ENCODE data around the gene SOWAHD.

- TF ChIP-seq EZH2 (IDR thresholded peaks at IDR 0.05; ENCODE audit: insufficient read depth, low read length) (no peak), CTCF (IDR thresholded peaks at IDR 0.05; ENCODE audit: insufficient read depth, low read depth, low read length) (peak; percentile 46)
Measured at GRCh38 chrX:119729408-119730201, 28.8 kb upstream of the SOWAHD start.

Data from astrocyte (in vitro differentiated cells and primary cell).